ENCODE measurements around the gene AMACR.
"Not testable (repeated sequence)": the region's sequence is repeated elsewhere in the genome, so short reads cannot be mapped to it uniquely, and the experiment has no call there.

The AMACR gene

GRCh38 chr5:34013547-34013946, 5.7 kb upstream of the AMACR start:
- no peak overlapping the region for H2AFZ ChIP-seq (ENCODE audit: low read length)
- H3K4me3 ChIP-seq (ENCODE audit: low read length in 2 of 2) = no peak overlapping the region
- H3K9me3 ChIP-seq (replicated peaks in 1 of 2; ENCODE audit: control insufficient read depth in 2 of 2, insufficient read depth in 1 of 2, low read depth in 1 of 2, low read length in 2 of 2) = no peaks in the 10 kb centered on the region
- H3K79me1 ChIP-seq (ENCODE audit: low read depth, low read length) = no peaks in the 10 kb centered on the region
- H3K4me2 ChIP-seq (ENCODE audit: insufficient read depth, low read length, poor library complexity, severe bottlenecking) = no peak overlapping the region
- H3K18ac ChIP-seq (ENCODE audit: low read length) = no peak overlapping the region
- no peaks in the 10 kb centered on the region for H3K36me3 ChIP-seq (replicated peaks in 1 of 2; ENCODE audit: control insufficient read depth in 2 of 2, insufficient read depth in 2 of 2, low read length in 2 of 2)
- H2BK15ac ChIP-seq (ENCODE audit: low read length) = no peak overlapping the region
- WGBS, 2 donors (ENCODE audit: extremely low coverage in 2 of 2, insufficient read length in 2 of 2, insufficient replicate concordance in 1 of 2) = no CpG with 5 or more reads among the region's 3 CpGs
- no peak overlapping the region for H2BK5ac ChIP-seq (ENCODE audit: low read length)
- no peak overlapping the region for H3K14ac ChIP-seq (ENCODE audit: low read length)
- no peak overlapping the region for H3K4ac ChIP-seq (ENCODE audit: low read length)
- no peak overlapping the region for H3K9ac ChIP-seq (ENCODE audit: low read depth, low read length, poor library complexity)
- no peak overlapping the region for H4K91ac ChIP-seq (ENCODE audit: low read depth, low read length, poor library complexity)
- no peaks in the 10 kb centered on the region for H3K4me1 ChIP-seq (ENCODE audit: control insufficient read depth in 2 of 2, insufficient read depth in 1 of 2, low read depth in 1 of 2, low read length in 2 of 2)
- H2BK12ac ChIP-seq (ENCODE audit: low read length) = no peak overlapping the region
- peaks cover 0 to 2% (median 0%) of the 10 kb centered on the region in 3 experiments for H3K27me3 ChIP-seq (ENCODE audit: control insufficient read depth in 3 of 3, insufficient read depth in 3 of 3, low read depth in 1 of 3, low read length in 3 of 3)
- no peak overlapping the region for H3K23ac ChIP-seq (ENCODE audit: low read depth, low read length, poor library complexity)
- H3K27ac ChIP-seq (replicated peaks; ENCODE audit: low read length) = no peak overlapping the region
- no peak overlapping the region for H4K8ac ChIP-seq (ENCODE audit: low read depth, low read length)
- no peak overlapping the region for H2BK120ac ChIP-seq (ENCODE audit: low read depth, low read length)
- no peak for DNase-seq (ENCODE audit: low spot score)
- H2AK5ac ChIP-seq (ENCODE audit: low read depth, low read length) = no peak overlapping the region

DNA sequence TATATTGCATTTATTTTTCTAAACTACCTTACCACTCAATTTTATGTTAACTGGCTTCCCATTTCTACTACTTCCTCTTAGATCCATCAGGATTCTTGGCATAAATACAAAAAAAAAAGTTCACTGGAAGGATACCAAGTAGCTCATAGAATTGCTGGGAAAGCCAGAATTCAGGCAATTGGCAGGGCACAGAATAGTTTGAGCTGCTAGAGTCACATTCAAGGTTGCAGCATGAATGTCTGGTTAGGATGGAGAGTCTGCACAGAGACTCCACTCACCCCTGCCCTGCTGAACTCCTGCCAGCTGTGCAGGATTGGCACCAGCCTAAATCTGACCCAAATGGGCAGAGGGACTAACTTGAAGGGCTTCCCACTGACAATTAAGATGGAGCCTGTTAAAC, 4.9 kb upstream of the AMACR start:
- H3K36me3 ChIP-seq (replicated peaks in 1 of 2; ENCODE audit: control insufficient read depth in 2 of 2, insufficient read depth in 2 of 2, low read length in 2 of 2) = no peaks in the 10 kb centered on the region
- no peaks in the 10 kb centered on the region for H3K4me1 ChIP-seq (ENCODE audit: control insufficient read depth in 2 of 2, insufficient read depth in 1 of 2, low read depth in 1 of 2, low read length in 2 of 2)
- no peak overlapping the region for H3K4ac ChIP-seq (ENCODE audit: low read length)
- no peak overlapping the region for H3K27ac ChIP-seq (replicated peaks; ENCODE audit: low read length)
- H3K23ac ChIP-seq (ENCODE audit: low read depth, low read length, poor library complexity) = no peak overlapping the region
- H2AFZ ChIP-seq (ENCODE audit: low read length) = no peak overlapping the region
- H3K18ac ChIP-seq (ENCODE audit: low read length) = no peak overlapping the region
- H2BK120ac ChIP-seq (ENCODE audit: low read depth, low read length) = no peak overlapping the region
- no peak overlapping the region for H3K14ac ChIP-seq (ENCODE audit: low read length)
- H2BK5ac ChIP-seq (ENCODE audit: low read length) = no peak overlapping the region
- no peak overlapping the region for H2BK12ac ChIP-seq (ENCODE audit: low read length)
- no peak overlapping the region for H3K4me3 ChIP-seq (ENCODE audit: low read length in 2 of 2)
- no peak overlapping the region for H3K9ac ChIP-seq (ENCODE audit: low read depth, low read length, poor library complexity)
- H3K9me3 ChIP-seq (replicated peaks in 1 of 2; ENCODE audit: control insufficient read depth in 2 of 2, insufficient read depth in 1 of 2, low read depth in 1 of 2, low read length in 2 of 2) = no peaks in the 10 kb centered on the region
- no peaks in the 10 kb centered on the region for H3K79me1 ChIP-seq (ENCODE audit: low read depth, low read length)
- no peak overlapping the region for H4K8ac ChIP-seq (ENCODE audit: low read depth, low read length)
- peaks cover 0 to 2% (median 0%) of the 10 kb centered on the region in 3 experiments for H3K27me3 ChIP-seq (ENCODE audit: control insufficient read depth in 3 of 3, insufficient read depth in 3 of 3, low read depth in 1 of 3, low read length in 3 of 3)
- no peak overlapping the region for H4K91ac ChIP-seq (ENCODE audit: low read depth, low read length, poor library complexity)
- DNase-seq (ENCODE audit: low spot score) = no peak
- H2BK15ac ChIP-seq (ENCODE audit: low read length) = no peak overlapping the region
- H3K4me2 ChIP-seq (ENCODE audit: insufficient read depth, low read length, poor library complexity, severe bottlenecking) = no peak overlapping the region
- no peak overlapping the region for H2AK5ac ChIP-seq (ENCODE audit: low read depth, low read length)

GRCh38 chr5:34011536-34011935, 3.7 kb upstream of the AMACR start:
- WGBS, 2 donors (ENCODE audit: extremely low coverage in 2 of 2, insufficient read length in 2 of 2, insufficient replicate concordance in 1 of 2) = no CpG with 5 or more reads among the region's 4 CpGs
- Histone ChIP-seq H3K9me3 (replicated peaks in 1 of 2; ENCODE audit: control insufficient read depth in 2 of 2, insufficient read depth in 1 of 2, low read depth in 1 of 2, low read length in 2 of 2) (no peaks in the 10 kb centered on the region), H3K4me2 (ENCODE audit: insufficient read depth, low read length, poor library complexity, severe bottlenecking) (no peak overlapping the region)

GRCh38 chr5:34010146-34010545, 2.3 kb upstream of the AMACR start:
- H2AFZ ChIP-seq (ENCODE audit: low read length); H3K4me2 ChIP-seq (ENCODE audit: insufficient read depth, low read length, poor library complexity, severe bottlenecking); H2BK5ac ChIP-seq (ENCODE audit: low read length); H3K27ac ChIP-seq (replicated peaks; ENCODE audit: low read length); H3K14ac ChIP-seq (ENCODE audit: low read length); DNase-seq (ENCODE audit: low spot score); H3K4me1 ChIP-seq (ENCODE audit: control insufficient read depth in 2 of 2, insufficient read depth in 1 of 2, low read depth in 1 of 2, low read length in 2 of 2); H3K4ac ChIP-seq (ENCODE audit: low read length); H3K23ac ChIP-seq (ENCODE audit: low read depth, low read length, poor library complexity); H3K18ac ChIP-seq (ENCODE audit: low read length); H3K36me3 ChIP-seq (replicated peaks in 1 of 2; ENCODE audit: control insufficient read depth in 2 of 2, insufficient read depth in 2 of 2, low read length in 2 of 2); H2BK120ac ChIP-seq (ENCODE audit: low read depth, low read length); H4K8ac ChIP-seq (ENCODE audit: low read depth, low read length); H2BK12ac ChIP-seq (ENCODE audit: low read length); H3K9ac ChIP-seq (ENCODE audit: low read depth, low read length, poor library complexity); H3K79me1 ChIP-seq (ENCODE audit: low read depth, low read length); H3K9me3 ChIP-seq (replicated peaks in 1 of 2; ENCODE audit: control insufficient read depth in 2 of 2, insufficient read depth in 1 of 2, low read depth in 1 of 2, low read length in 2 of 2); H3K4me3 ChIP-seq (ENCODE audit: low read length in 2 of 2); H3K27me3 ChIP-seq (ENCODE audit: control insufficient read depth in 3 of 3, insufficient read depth in 3 of 3, low read depth in 1 of 3, low read length in 3 of 3); H4K91ac ChIP-seq (ENCODE audit: low read depth, low read length, poor library complexity); H2BK15ac ChIP-seq (ENCODE audit: low read length); H2AK5ac ChIP-seq (ENCODE audit: low read depth, low read length): not testable (repeated sequence)
- WGBS, 2 donors (ENCODE audit: extremely low coverage in 2 of 2, insufficient read length in 2 of 2, insufficient replicate concordance in 1 of 2) = no CpG with 5 or more reads among the region's 2 CpGs

More at GRCh38 chr5:34011536-34011935, 3.7 kb upstream of the AMACR start:
- Histone ChIP-seq H2BK12ac (ENCODE audit: low read length) (no peak overlapping the region), H3K18ac (ENCODE audit: low read length) (no peak overlapping the region), H3K27me3 (ENCODE audit: control insufficient read depth in 3 of 3, insufficient read depth in 3 of 3, low read depth in 1 of 3, low read length in 3 of 3) (peaks cover 0 to 2% (median 0%) of the 10 kb centered on the region in 3 experiments), H2BK5ac (ENCODE audit: low read length) (no peak overlapping the region), H3K23ac (ENCODE audit: low read depth, low read length, poor library complexity) (no peak overlapping the region), H3K14ac (ENCODE audit: low read length) (no peak overlapping the region), H4K8ac (ENCODE audit: low read depth, low read length) (no peak overlapping the region), H2BK120ac (ENCODE audit: low read depth, low read length) (no peak overlapping the region), H4K91ac (ENCODE audit: low read depth, low read length, poor library complexity) (no peak overlapping the region), H3K9ac (ENCODE audit: low read depth, low read length, poor library complexity) (no peak overlapping the region), H2AFZ (ENCODE audit: low read length) (no peak overlapping the region), H3K4ac (ENCODE audit: low read length) (no peak overlapping the region), H3K36me3 (replicated peaks in 1 of 2; ENCODE audit: control insufficient read depth in 2 of 2, insufficient read depth in 2 of 2, low read length in 2 of 2) (no peaks in the 10 kb centered on the region), H3K27ac (replicated peaks; ENCODE audit: low read length) (no peak overlapping the region), H3K4me1 (ENCODE audit: control insufficient read depth in 2 of 2, insufficient read depth in 1 of 2, low read depth in 1 of 2, low read length in 2 of 2) (peaks cover 0 to 3% of the 10 kb centered on the region in 2 donors), H2BK15ac (ENCODE audit: low read length) (no peak overlapping the region), H3K4me3 (ENCODE audit: low read length in 2 of 2) (no peak overlapping the region), H2AK5ac (ENCODE audit: low read depth, low read length) (no peak overlapping the region), H3K79me1 (ENCODE audit: low read depth, low read length) (no peaks in the 10 kb centered on the region)
- no peak for DNase-seq (ENCODE audit: low spot score)

Measured in neuronal stem cell (in vitro differentiated cells).